Measurements from ENCODE around the gene L3MBTL4. TPM values are rescaled to one million over a fixed set of nuclear protein-coding genes. Genes with fewer than 3 reads are reported as not detected.
"Not testable (repeated sequence)": the region's sequence is repeated elsewhere in the genome, so short reads cannot be mapped to it uniquely, and the experiment has no call there.

Gene L3MBTL4
- total and polyA plus RNA-seq, 5 experiments from 2014 or later, result 0.13 to 0.85 (median 0.18) TPM; not detected in 2

- Mint-ChIP-seq H3K27ac (no peak overlapping the region), H3K4me1 (peaks cover 0 to 2% (median 0%) of the 10 kb centered on the region in 4 donors), H3K36me3 (no peaks in the 10 kb centered on the region), H3K27me3 (peaks cover 0 to 23% (median 2%) of the 10 kb centered on the region in 5 donors), H3K9me3 (peaks cover 0 to 5% (median 0%) of the 10 kb centered on the region in 9 donors), H3K4me3 (no peak overlapping the region)
- POLR2A ChIA-PET, result no interaction called here
- no peak for ATAC-seq
- DNase-seq, result no peak
Observed at GRCh38 chr18:6427286-6427685, 12.6 kb upstream of the L3MBTL4 start.

GRCh38 chr18:6423289-6423688 lies 8.6 kb upstream of the L3MBTL4 start:
- H3K4me1 Mint-ChIP-seq, result no peaks in the 10 kb centered on the region
- H3K27ac Mint-ChIP-seq, result no peak overlapping the region
- H3K36me3 Mint-ChIP-seq, result no peaks in the 10 kb centered on the region
- DNase-seq (no peak), ATAC-seq (no peak)
- H3K9me3 Mint-ChIP-seq, result peaks cover 0 to 10% (median 7%) of the 10 kb centered on the region in 9 donors
- H3K4me3 Mint-ChIP-seq, result no peak overlapping the region
- POLR2A ChIA-PET, result no interaction called here
- H3K27me3 Mint-ChIP-seq, result peaks cover 0 to 6% (median 0%) of the 10 kb centered on the region in 5 donors

GRCh38 chr18:6414118-6414722 lies 491 bp downstream of the L3MBTL4 start:
- H3K4me3 Mint-ChIP-seq, result peak overlapping the region in 4 of 10 donors; percentile 10 to 64 (median 52)
- H3K27ac Mint-ChIP-seq, result no peak overlapping the region
- POLR2A ChIA-PET, result no interaction called here
- peaks cover 0 to 7% (median 2%) of the 10 kb centered on the region in 9 donors for H3K9me3 Mint-ChIP-seq
- H3K36me3 Mint-ChIP-seq, result peaks cover 0 to 6% (median 0%) of the 10 kb centered on the region in 3 donors
- peak; percentile 40 to 70 for ATAC-seq
- peaks cover 11 to 58% (median 30%) of the 10 kb centered on the region in 5 donors for H3K27me3 Mint-ChIP-seq
- peak in 1 of 10 donors; percentile 36 for DNase-seq
- H3K4me1 Mint-ChIP-seq, result peaks cover 2 to 30% (median 13%) of the 10 kb centered on the region in 4 donors

GRCh38 chr18:6413579-6414117 lies 1.1 kb downstream of the L3MBTL4 start:
- Mint-ChIP-seq H3K9me3 (peaks cover 0 to 7% (median 0%) of the 10 kb centered on the region in 9 donors), H3K36me3 (peaks cover 0 to 6% (median 0%) of the 10 kb centered on the region in 3 donors), H3K27ac (peak overlapping the region in 1 of 10 donors; percentile 52), H3K4me3 (peak overlapping the region in 9 of 10 donors; percentile 1 to 82 (median 59)), H3K27me3 (peaks cover 11 to 58% (median 30%) of the 10 kb centered on the region in 5 donors), H3K4me1 (peaks cover 2 to 30% (median 13%) of the 10 kb centered on the region in 4 donors)
- POLR2A ChIA-PET, result no interaction called here
- DNase-seq (no peak), ATAC-seq (no peak)

- Mint-ChIP-seq H3K4me1 (peaks cover 2 to 30% (median 13%) of the 10 kb centered on the region in 4 donors), H3K4me3 (peak overlapping the region in 6 of 10 donors; percentile 1 to 82 (median 60)), H3K27ac (peak overlapping the region in 1 of 10 donors; percentile 52), H3K9me3 (peaks cover 0 to 7% (median 0%) of the 10 kb centered on the region in 9 donors), H3K27me3 (peaks cover 11 to 58% (median 30%) of the 10 kb centered on the region in 5 donors), H3K36me3 (peaks cover 0 to 6% (median 0%) of the 10 kb centered on the region in 3 donors)
- DNase-seq (no peak), ATAC-seq (no peak)
- POLR2A ChIA-PET, result no interaction called here
Observed at GRCh38 chr18:6412933-6413472, 1.7 kb downstream of the L3MBTL4 start.

GRCh38 chr18:6411382-6411781 lies 3.3 kb downstream of the L3MBTL4 start:
- peaks cover 0 to 7% (median 0%) of the 10 kb centered on the region in 9 donors for H3K9me3 Mint-ChIP-seq
- ATAC-seq (no peak), DNase-seq (no peak)
- POLR2A ChIA-PET, result no interaction called here
- H3K27me3 Mint-ChIP-seq, result peaks cover 11 to 56% (median 30%) of the 10 kb centered on the region in 5 donors
- H3K27ac Mint-ChIP-seq, result peak overlapping the region in 1 of 10 donors; percentile 37
- H3K36me3 Mint-ChIP-seq, result peaks cover 0 to 6% (median 0%) of the 10 kb centered on the region in 3 donors
- H3K4me3 Mint-ChIP-seq, result no peak overlapping the region
- H3K4me1 Mint-ChIP-seq, result peaks cover 2 to 37% (median 13%) of the 10 kb centered on the region in 4 donors

GRCh38 chr18:6409933-6410332 lies 4.8 kb downstream of the L3MBTL4 start:
- no peak overlapping the region for H3K4me3 Mint-ChIP-seq
- no peak for ATAC-seq
- peak overlapping the region in 1 of 10 donors; percentile 25 for H3K27ac Mint-ChIP-seq
- H3K9me3 Mint-ChIP-seq, result peaks cover 0 to 2% (median 0%) of the 10 kb centered on the region in 9 donors
- peaks cover 0 to 6% (median 0%) of the 10 kb centered on the region in 3 donors for H3K36me3 Mint-ChIP-seq
- H3K27me3 Mint-ChIP-seq, result peaks cover 6 to 42% (median 22%) of the 10 kb centered on the region in 5 donors
- H3K4me1 Mint-ChIP-seq, result peaks cover 0 to 33% (median 8%) of the 10 kb centered on the region in 4 donors
- POLR2A ChIA-PET, result no interaction called here
- DNase-seq, result no peak

GRCh38 chr18:6408543-6408942 lies 6.2 kb downstream of the L3MBTL4 start:
- H3K4me1 Mint-ChIP-seq, result peaks cover 0 to 31% (median 6%) of the 10 kb centered on the region in 4 donors
- POLR2A ChIA-PET, DNase-seq, ATAC-seq, H3K36me3 Mint-ChIP-seq, H3K27ac Mint-ChIP-seq, H3K9me3 Mint-ChIP-seq, H3K4me3 Mint-ChIP-seq: not testable (repeated sequence)
- H3K27me3 Mint-ChIP-seq, result peaks cover 4 to 34% (median 19%) of the 10 kb centered on the region in 5 donors

GRCh38 chr18:6406910-6407470 lies 7.7 kb downstream of the L3MBTL4 start:
- Mint-ChIP-seq H3K36me3 (no peaks in the 10 kb centered on the region), H3K4me3 (no peak overlapping the region), H3K27me3 (peaks cover 0 to 19% (median 9%) of the 10 kb centered on the region in 5 donors), H3K9me3 (peaks cover 0 to under 1% (median 0%) of the 10 kb centered on the region in 9 donors), H3K27ac (no peak overlapping the region), H3K4me1 (peaks cover 0 to 16% (median 0%) of the 10 kb centered on the region in 4 donors)
- ATAC-seq (no peak), DNase-seq (no peak)
- POLR2A ChIA-PET, result no interaction called here

GRCh38 chr18:6406075-6406909 lies 8.4 kb downstream of the L3MBTL4 start:
- Mint-ChIP-seq H3K27ac (no peak overlapping the region), H3K36me3 (no peaks in the 10 kb centered on the region), H3K9me3 (no peaks in the 10 kb centered on the region), H3K27me3 (peaks cover 0 to 12% (median 5%) of the 10 kb centered on the region in 5 donors), H3K4me3 (no peak overlapping the region), H3K4me1 (peaks cover 0 to 11% (median 0%) of the 10 kb centered on the region in 4 donors)
- ATAC-seq (no peak), DNase-seq (no peak)
- POLR2A ChIA-PET, result no interaction called here

GRCh38 chr18:6405237-6406074 lies 9.3 kb downstream of the L3MBTL4 start:
- no peak for ATAC-seq
- Mint-ChIP-seq H3K27me3 (peaks cover 0 to 10% (median 4%) of the 10 kb centered on the region in 5 donors), H3K4me3 (no peak overlapping the region), H3K4me1 (peaks cover 0 to 9% (median 0%) of the 10 kb centered on the region in 4 donors), H3K27ac (no peak overlapping the region), H3K9me3 (no peaks in the 10 kb centered on the region), H3K36me3 (no peaks in the 10 kb centered on the region)
- POLR2A ChIA-PET, result no interaction called here
- no peak for DNase-seq

Measured in naive thymus-derived CD8-positive, alpha-beta T cell (primary cell).